RPMI7951 (cell line): ENCODE measurements around the gene SRSF3. TPM values are rescaled to one million over a fixed set of nuclear protein-coding genes. Genes with fewer than 3 reads are reported as not detected.
A peak's percentile ranks its signal among the peaks of the same experiment; 100 is the strongest.
"Not testable (repeated sequence)": the region's sequence is repeated elsewhere in the genome, so short reads cannot be mapped to it uniquely, and the experiment has no call there.

Source experiments
- DNase-seq: peaks from one replicate; pipeline ENCODE4 v3.0.0-alpha.2; 2012; ENCODE audit warnings: low read depth
- total RNA-seq: library from RNA; depleted of rRNA; stranded (reverse); fragments of >200 nt; shearing (Covaris generic); gene quantifications from 2 replicates; pipeline ENCODE4 v1.2.3, GENCODE V29; 2014; rRNA removed

SRSF3 gene
- total RNA-seq, result 435 and 490 TPM in 2 replicates

GRCh38 chr6:36594029-36594815, at the start of gene SRSF3:
Gene SRSF3, plus strand, starts transcription at chr6:36594362. Its CDS starts 2,401 bp downstream, at chr6:36596763.
- DNase-seq, result peak; percentile 98

GRCh38 chr6:36545767-36546307, 48.3 kb upstream of the SRSF3 start:
- no peak for DNase-seq

GRCh38 chr6:36546308-36546919, 47.7 kb upstream of the SRSF3 start:
- peak; percentile 32 for DNase-seq

GRCh38 chr6:36546920-36547645, 47.1 kb upstream of the SRSF3 start, which contains the start of gene STK38:
Gene STK38, minus strand, starts transcription at chr6:36547479. Its CDS starts 7,277 bp downstream, at chr6:36540202.
- DNase-seq, result peak; percentile 85

- DNase-seq, result no peak
Measured at GRCh38 chr6:36547646-36548400, 46.3 kb upstream of the SRSF3 start.

GRCh38 chr6:36548401-36548743, 45.8 kb upstream of the SRSF3 start:
- no peak for DNase-seq

GRCh38 chr6:36550473-36551000, 43.6 kb upstream of the SRSF3 start:
- DNase-seq, result no peak

GRCh38 chr6:36555750-36556252, 38.4 kb upstream of the SRSF3 start:
- DNase-seq, result no peak

GRCh38 chr6:36556281-36556680, 37.9 kb upstream of the SRSF3 start:
- DNase-seq, result no peak

- DNase-seq, result no peak
Measured at GRCh38 chr6:36559011-36559793, 35.0 kb upstream of the SRSF3 start.

- DNase-seq, result no peak
Measured at GRCh38 chr6:36560822-36561221, 33.3 kb upstream of the SRSF3 start.

GRCh38 chr6:36563237-36563927, 30.8 kb upstream of the SRSF3 start:
- DNase-seq, result no peak

- no peak for DNase-seq
Measured at GRCh38 chr6:36563928-36564284, 30.3 kb upstream of the SRSF3 start.

GRCh38 chr6:36566418-36566905, 27.7 kb upstream of the SRSF3 start:
- DNase-seq, result no peak

- no peak for DNase-seq
Measured at GRCh38 chr6:36570264-36570663, 23.9 kb upstream of the SRSF3 start.

GRCh38 chr6:36571122-36572043, 22.8 kb upstream of the SRSF3 start:
- no peak for DNase-seq

- not testable (repeated sequence) for DNase-seq
Measured at GRCh38 chr6:36572353-36573311, 21.5 kb upstream of the SRSF3 start.
